HG03558 (cell line): ENCODE measurements around the gene GLT1D1.
"Not testable (repeated sequence)": the region's sequence is repeated elsewhere in the genome, so short reads cannot be mapped to it uniquely, and the experiment has no call there.

Experiments
- ATAC-seq: cut with Tn5 transposase; IDR thresholded peaks from one replicate; pipeline ENCODE4 v1.9.1; 2021; ENCODE audit warnings: moderate number of reproducible peaks; ENCODE audit not compliant: unreplicated experiment; ENCODE audit errors: extremely low read depth

GLT1D1 gene

DNA sequence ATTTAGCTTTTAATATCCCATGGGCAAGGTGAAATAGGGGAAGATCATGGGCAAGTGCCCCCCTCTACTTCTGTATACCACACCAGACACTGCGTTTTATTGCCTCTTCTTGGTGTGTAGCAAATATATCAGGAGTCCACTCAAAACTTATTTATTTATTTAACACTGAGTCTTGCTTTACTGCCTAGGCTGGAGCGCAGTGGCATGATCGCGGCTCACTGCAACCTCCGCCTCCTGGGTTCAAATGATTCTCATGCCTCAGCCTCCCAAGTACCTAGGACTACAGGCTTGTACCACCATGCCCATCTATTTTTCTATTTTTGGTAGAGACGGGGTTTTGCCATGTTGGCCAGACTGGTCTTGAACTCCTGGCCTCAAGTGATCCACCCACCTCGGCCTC, 1.8 kb upstream of the GLT1D1 start:
- ATAC-seq, result not testable (repeated sequence)

- no peak for ATAC-seq
These were observed 1.1 kb upstream of the GLT1D1 start for GRCh38 chr12:128852026-128852698.

DNA sequence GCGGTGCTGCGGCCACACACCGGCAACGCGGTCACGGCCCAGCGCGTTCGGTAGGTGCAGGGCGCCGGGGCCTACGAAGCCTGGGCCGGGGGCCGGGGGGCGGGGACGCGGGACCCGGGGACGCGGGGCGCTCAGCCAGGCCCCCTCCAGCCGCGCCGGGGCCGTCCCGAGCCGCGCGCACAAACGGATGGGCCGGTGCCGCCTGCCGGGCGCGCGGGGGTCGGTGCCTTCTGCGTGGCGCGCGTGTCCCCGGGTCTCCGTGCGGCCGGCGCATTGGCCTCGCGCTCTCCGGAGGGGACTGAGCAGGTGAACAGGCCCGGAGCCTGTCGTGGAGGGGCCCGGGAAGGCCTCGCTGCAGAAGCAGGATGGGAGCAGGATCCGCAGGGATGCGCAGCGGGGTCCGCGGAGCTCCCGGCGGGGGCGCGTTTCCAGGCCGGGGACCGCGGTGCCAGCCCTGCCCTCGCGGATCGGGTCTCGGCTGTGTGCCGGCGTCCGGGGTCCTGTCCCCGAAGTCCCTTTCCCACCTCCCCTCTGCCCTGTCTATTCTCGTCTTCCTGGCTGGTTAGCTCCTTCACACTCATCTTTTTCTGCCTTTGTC, 421 bp downstream of the GLT1D1 start:
- ATAC-seq, result no peak

GRCh38 chr12:128856035-128856790, 2.9 kb downstream of the GLT1D1 start:
- no peak for ATAC-seq

DNA sequence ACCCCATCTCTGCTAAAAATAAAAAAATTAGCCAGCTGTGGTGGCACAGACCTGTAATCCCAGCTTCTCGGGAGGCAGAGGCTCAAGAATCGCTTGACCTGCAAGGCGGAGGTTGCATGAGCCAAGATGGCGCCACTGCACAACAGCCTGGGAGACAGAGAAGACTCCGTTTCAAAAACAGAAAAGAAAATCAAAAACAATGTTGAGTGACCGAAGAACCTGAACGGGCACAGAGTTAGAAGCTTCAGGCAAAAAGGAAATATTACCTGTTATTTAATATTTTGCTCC, 3.5 kb downstream of the GLT1D1 start:
- no peak for ATAC-seq

DNA sequence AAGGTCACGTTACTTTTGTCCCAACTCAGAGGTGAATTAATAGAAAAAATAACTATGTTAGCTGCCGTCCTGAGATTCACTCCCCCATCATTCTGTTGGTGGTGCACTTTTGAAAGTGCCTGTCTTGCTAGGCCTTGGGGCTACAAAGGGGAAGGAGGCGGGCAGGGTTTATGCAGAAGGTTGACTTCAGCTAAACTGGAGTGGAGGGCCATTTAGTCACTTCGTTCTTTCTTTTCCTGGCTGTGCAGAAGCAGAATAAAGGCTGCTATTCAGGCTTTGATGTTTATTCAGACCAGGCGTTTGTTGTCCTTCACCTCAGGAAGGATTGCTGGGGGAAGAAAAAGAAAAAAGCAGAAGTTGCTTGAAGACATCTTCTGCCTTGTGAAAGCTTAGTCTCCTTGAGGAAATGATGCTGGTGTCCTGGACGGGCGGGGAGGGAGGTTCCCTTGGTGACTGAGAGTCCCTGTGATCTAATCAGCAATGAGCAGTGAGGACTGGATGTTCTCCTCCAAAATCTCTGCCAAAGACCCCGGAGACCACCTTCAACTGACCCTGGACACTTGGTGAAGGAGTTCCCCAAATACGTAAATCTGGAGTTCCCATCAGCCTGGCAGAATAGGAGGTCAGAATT, 4.0 kb downstream of the GLT1D1 start:
- no peak for ATAC-seq

GRCh38 chr12:128859311-128859710, 6.0 kb downstream of the GLT1D1 start:
- ATAC-seq, result no peak

- no peak for ATAC-seq
These were observed 8.1 kb downstream of the GLT1D1 start for GRCh38 chr12:128861226-128862016.

DNA sequence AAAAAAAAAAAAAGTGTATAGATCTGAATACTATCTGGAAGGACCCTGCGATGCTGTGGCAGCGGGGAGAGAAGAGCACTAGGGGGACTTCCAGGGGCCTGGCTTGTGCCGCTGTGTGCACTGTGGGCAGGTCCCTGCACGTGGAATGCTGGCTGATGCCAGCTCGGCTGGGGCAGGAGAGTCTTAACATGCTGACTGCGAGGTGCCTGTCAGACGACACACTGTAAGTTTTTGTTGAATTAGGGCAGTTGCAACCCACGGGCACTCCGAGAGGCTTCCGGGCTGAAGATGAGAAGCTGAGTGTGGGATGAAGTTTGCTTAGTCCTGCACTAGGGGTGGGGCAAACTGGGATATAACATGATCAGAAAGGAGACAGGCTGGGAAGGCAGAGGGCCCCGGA, 10.7 kb downstream of the GLT1D1 start:
- no peak for ATAC-seq

DNA sequence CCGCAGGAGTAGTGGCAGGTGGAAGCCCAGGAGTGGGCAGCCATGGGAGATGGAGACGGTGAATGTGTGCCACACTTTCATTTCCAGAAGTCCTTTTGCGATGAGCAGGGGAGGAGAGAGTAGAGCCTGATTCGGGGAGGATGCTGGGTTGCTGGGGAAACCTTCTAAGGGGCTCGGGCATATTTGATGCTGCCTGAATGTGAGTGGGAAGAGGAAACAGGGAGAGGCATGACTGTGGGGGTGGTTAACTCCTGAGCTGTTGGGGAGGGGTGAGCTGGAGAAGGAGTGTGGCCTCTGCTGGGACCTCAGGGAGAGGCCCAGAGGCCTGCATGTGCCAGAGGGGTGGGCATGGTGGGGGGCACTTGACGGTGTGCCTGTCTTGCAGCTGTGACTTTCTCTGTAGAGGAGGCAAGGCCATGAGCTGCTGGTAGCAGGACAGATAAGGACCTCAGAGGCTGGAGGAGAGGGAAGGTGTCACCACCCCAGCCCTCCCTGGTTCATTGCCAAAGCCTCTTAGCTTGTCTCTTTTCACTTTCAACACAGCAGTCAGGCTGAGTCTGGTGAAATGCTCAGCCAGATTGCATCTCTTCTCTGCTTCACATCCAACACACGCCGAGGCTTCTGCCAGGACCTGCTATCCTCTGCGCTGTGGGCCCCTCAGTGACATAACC, 11.4 kb downstream of the GLT1D1 start:
- no peak for ATAC-seq

DNA sequence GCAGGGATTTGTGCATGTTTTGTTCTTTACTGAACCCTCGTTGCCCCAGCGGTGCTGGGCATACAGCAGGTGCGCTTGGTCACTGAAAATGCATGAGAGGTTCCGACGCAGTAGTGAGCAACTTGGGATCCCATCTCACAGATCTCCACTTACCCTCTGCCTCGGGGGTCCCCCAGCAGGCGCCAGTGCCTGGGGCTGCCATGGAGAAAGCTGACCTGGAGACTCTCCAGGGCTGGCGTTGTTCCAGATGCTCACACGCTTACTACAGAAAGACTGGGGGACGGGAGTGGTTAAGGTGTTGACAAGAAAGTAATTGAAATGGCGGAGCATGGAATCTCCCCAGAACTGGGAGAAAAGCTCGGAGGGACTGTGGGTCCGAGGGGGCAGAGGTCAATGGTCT, 14.2 kb downstream of the GLT1D1 start:
- ATAC-seq, result no peak

DNA sequence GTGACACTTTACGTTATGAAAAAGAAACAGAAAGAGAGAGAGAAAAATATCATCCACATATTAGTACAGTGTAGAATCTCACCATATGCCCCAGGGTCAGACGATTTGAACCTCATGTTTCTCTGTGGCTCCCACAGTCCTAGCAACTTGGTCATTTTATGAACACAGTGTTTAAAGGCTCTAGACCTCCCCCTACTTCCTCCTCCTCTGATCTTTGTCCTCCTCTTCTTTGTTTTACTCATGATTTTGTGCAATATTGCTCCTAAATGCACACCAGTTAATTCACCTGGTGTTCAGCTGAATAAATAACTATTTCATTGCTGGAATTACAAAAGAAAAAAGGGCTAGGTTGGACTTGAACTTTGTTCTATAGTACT, 18.2 kb downstream of the GLT1D1 start:
- ATAC-seq, result no peak

DNA sequence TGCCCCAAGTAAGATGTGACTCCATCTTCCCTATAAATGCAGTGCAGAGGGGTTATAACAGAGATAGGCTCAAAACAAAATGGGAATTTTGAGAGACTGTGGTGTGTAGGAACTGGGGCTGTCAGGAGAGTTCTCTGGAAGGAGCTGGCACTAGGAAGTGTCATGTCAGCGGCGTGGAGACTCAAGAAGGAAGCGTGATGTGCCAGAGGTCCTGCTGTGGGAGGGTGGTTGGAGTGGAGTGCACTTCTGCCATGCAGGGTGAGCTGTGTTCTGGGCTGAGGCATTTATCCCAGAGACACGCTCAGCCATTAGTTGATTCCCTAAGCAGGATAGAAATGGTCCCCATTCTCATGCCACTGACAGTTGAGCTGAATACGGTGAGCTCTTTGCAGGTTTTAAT, 19.0 kb downstream of the GLT1D1 start:
- ATAC-seq, result no peak

DNA sequence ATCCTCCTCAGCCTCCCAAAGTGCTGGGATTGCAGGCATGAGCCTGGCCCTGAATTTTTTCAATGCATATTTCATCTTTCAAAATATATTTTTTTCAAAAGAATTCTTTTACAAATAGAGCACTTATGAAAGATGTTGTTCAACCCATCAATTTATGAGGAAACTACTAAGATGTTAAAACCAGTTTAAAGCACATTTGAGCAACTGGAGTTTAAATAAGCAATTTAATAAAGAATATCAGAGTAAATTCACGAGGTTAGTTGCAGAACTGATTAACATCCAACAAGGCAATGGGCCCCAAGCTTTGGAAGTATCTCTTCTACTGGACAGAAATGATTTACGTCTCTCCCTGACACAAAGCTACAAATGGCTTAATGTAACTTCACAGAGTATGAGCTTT, 23.3 kb downstream of the GLT1D1 start:
- no peak for ATAC-seq

- ATAC-seq, result no peak
These were observed 26.9 kb downstream of the GLT1D1 start for GRCh38 chr12:128879898-128880764.

GRCh38 chr12:128891856-128892255, 38.6 kb downstream of the GLT1D1 start:
- no peak for ATAC-seq

DNA sequence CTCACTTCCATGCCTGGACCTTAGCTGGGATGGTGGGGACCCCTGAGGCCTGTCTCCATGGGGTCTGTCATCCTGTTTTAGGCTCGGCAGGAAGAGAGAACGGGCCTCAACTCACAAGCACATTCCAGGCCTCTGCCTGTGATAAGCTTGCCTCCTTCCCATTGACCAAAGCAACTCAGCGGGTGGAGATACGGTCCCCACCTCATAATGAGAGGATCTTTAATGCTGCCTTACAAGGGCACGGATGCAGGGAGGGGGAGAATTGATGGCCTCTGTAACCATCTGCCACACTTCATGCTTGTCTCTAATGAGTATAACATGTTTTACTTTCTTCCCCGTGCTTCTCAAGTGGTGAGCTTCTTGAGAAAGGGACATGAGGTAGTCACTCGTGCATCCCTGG, 50.0 kb downstream of the GLT1D1 start:
- no peak for ATAC-seq

DNA sequence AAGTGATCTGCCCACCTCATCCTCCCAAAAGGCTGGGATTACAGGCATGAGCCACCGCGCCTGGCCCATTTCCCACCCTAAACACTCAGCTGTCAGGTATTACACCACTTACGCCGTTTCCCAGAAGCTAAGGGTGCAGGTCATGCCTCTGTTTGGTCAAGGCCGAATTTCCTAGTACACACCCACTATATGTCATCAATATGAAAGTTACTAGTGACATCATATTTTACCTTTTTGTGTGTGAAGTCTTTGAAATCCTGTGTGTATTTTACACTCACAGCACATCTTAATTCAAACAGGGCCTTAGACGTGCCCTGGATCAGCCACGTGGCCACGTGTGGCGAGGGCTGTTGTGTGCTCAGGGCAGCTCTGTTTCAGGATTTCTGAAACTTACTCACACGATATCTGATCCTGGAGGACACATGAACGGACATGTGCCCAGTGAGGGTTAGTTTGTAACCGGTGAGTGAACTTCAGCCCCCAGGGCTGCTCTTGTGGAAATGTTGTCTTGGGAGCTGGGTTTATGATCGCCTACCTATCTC, 51.8 kb downstream of the GLT1D1 start:
- no peak for ATAC-seq
